OCI-LY3 (cell line): ENCODE results near the gene ASIC3.

ENCODE experiments used
- CTCF ChIP-seq: fragments of 200-600, 300-600 bp; sonication (generic); IDR thresholded peaks from 2 replicates; pipeline ENCODE4 v1.5.1; 2014; ENCODE audit warnings: antibody characterized with exemption, low read length, low read depth
- EZH2phosphoT487 ChIP-seq: fragments of 200-600 bp; shearing (Covaris generic); IDR thresholded peaks from 2 replicates; pipeline ENCODE4 v1.6.1; 2018; ENCODE audit warnings: antibody characterized with exemption, mixed run types, low read depth

- TF ChIP-seq CTCF: peak; percentile 54
- TF ChIP-seq EZH2phosphoT487: no peak
These were observed 43.1 kb downstream of the ASIC3 start for GRCh38 chr7:151091431-151091830.
